ENCODE data around the gene KRT26. TPM values are rescaled to one million over a fixed set of nuclear protein-coding genes. Genes with fewer than 3 reads are reported as not detected.
"Not testable (repeated sequence)": the region's sequence is repeated elsewhere in the genome, so short reads cannot be mapped to it uniquely, and the experiment has no call there.

The KRT26 gene
- total RNA-seq, 1 donor from 2014 or later = not detected

- H3K27me3 ChIP-seq (ENCODE audit: control insufficient read depth in 3 of 3, insufficient read depth in 3 of 3, low read length in 3 of 3) = peaks cover 7 to 15% (median 15%) of the 10 kb centered on the region in 3 donors
- not testable (repeated sequence) for H3K4me1 ChIP-seq (ENCODE audit: control insufficient read depth in 3 of 3, insufficient read depth in 3 of 3, low read length in 3 of 3); H3K4me3 ChIP-seq (ENCODE audit: low read length in 3 of 3); H3K27ac ChIP-seq (ENCODE audit: low read depth, low read length); H3K9me3 ChIP-seq (ENCODE audit: control insufficient read depth in 3 of 3, low read length in 3 of 3); H3K9ac ChIP-seq (ENCODE audit: low read depth in 1 of 3, low read length in 3 of 3); H3K36me3 ChIP-seq (ENCODE audit: control insufficient read depth in 3 of 3, insufficient read depth in 3 of 3, low read length in 3 of 3)
Observed at GRCh38 chr17:40814657-40815056, 42.7 kb upstream of the KRT26 start.

DNA sequence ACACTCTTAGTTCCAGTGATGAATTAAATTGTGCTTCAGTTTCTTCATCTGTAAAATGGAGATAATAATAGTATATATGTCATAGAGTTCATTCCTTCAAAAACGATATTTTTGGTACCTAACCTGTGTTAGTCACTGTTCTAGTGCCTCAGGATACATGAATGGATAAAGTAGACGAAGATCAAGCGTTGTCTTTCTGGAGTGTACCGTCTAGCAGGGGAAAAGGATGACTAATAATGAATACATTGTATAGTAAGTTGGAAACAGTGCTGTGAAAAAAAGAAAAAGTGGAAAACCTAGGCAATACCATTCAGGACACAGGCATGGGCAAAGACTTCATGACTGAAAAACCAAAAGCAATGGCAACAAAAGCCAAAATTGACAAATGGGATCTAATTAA lies 41.8 kb upstream of the KRT26 start:
- Histone ChIP-seq H3K4me1 (ENCODE audit: control insufficient read depth in 3 of 3, insufficient read depth in 3 of 3, low read length in 3 of 3) (peaks cover 0 to 6% (median 3%) of the 10 kb centered on the region in 3 donors), H3K4me3 (ENCODE audit: low read length in 3 of 3) (no peak overlapping the region), H3K27me3 (ENCODE audit: control insufficient read depth in 3 of 3, insufficient read depth in 3 of 3, low read length in 3 of 3) (peaks cover 7 to 17% (median 17%) of the 10 kb centered on the region in 3 donors), H3K27ac (ENCODE audit: low read depth, low read length) (no peak overlapping the region), H3K9me3 (ENCODE audit: control insufficient read depth in 3 of 3, low read length in 3 of 3) (no peaks in the 10 kb centered on the region), H3K36me3 (ENCODE audit: control insufficient read depth in 3 of 3, insufficient read depth in 3 of 3, low read length in 3 of 3) (peaks cover 5 to 6% (median 6%) of the 10 kb centered on the region in 3 donors), H3K9ac (ENCODE audit: low read depth in 1 of 3, low read length in 3 of 3) (no peak overlapping the region)

DNA sequence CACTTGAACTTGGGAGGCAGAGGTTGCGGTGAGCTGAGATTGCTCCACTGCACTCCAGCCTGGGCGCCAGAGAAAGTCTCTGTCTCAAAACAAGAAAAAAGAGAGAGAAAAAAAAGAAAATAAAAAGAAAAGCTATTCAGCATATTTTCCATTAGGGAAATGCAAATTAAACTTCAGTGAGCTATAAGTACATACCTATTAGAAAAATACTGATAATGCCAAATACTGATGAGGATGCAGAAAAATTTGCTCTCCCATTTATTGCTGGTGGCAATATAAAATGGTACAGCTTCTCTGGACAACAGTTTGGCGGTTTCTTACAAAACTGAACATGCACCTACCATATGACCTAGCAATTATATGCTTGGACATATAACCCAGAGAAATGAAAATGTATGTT lies 40.6 kb upstream of the KRT26 start:
- peaks cover 5 to 6% (median 6%) of the 10 kb centered on the region in 3 donors for H3K36me3 ChIP-seq (ENCODE audit: control insufficient read depth in 3 of 3, insufficient read depth in 3 of 3, low read length in 3 of 3)
- no peaks in the 10 kb centered on the region for H3K9me3 ChIP-seq (ENCODE audit: control insufficient read depth in 3 of 3, low read length in 3 of 3)
- peaks cover 7 to 19% (median 19%) of the 10 kb centered on the region in 3 donors for H3K27me3 ChIP-seq (ENCODE audit: control insufficient read depth in 3 of 3, insufficient read depth in 3 of 3, low read length in 3 of 3)

GRCh38 chr17:40810494-40810893 lies 38.5 kb upstream of the KRT26 start:
- Histone ChIP-seq H3K27ac (ENCODE audit: low read depth, low read length) (no peak overlapping the region), H3K36me3 (ENCODE audit: control insufficient read depth in 3 of 3, insufficient read depth in 3 of 3, low read length in 3 of 3) (no peaks in the 10 kb centered on the region), H3K27me3 (ENCODE audit: control insufficient read depth in 3 of 3, insufficient read depth in 3 of 3, low read length in 3 of 3) (peaks cover 25 to 39% (median 36%) of the 10 kb centered on the region in 3 donors), H3K4me3 (ENCODE audit: low read length in 3 of 3) (no peak overlapping the region), H3K9ac (ENCODE audit: low read depth in 1 of 3, low read length in 3 of 3) (no peak overlapping the region), H3K4me1 (ENCODE audit: control insufficient read depth in 3 of 3, insufficient read depth in 3 of 3, low read length in 3 of 3) (no peaks in the 10 kb centered on the region), H3K9me3 (ENCODE audit: control insufficient read depth in 3 of 3, low read length in 3 of 3) (no peaks in the 10 kb centered on the region)

More for the DNA sequence above, 40.6 kb upstream of the KRT26 start:
- no peak overlapping the region for H3K27ac ChIP-seq (ENCODE audit: low read depth, low read length)
- no peak overlapping the region for H3K9ac ChIP-seq (ENCODE audit: low read depth in 1 of 3, low read length in 3 of 3)
- no peak overlapping the region for H3K4me3 ChIP-seq (ENCODE audit: low read length in 3 of 3)
- peaks cover 0 to under 1% (median 0%) of the 10 kb centered on the region in 3 donors for H3K4me1 ChIP-seq (ENCODE audit: control insufficient read depth in 3 of 3, insufficient read depth in 3 of 3, low read length in 3 of 3)

DNA sequence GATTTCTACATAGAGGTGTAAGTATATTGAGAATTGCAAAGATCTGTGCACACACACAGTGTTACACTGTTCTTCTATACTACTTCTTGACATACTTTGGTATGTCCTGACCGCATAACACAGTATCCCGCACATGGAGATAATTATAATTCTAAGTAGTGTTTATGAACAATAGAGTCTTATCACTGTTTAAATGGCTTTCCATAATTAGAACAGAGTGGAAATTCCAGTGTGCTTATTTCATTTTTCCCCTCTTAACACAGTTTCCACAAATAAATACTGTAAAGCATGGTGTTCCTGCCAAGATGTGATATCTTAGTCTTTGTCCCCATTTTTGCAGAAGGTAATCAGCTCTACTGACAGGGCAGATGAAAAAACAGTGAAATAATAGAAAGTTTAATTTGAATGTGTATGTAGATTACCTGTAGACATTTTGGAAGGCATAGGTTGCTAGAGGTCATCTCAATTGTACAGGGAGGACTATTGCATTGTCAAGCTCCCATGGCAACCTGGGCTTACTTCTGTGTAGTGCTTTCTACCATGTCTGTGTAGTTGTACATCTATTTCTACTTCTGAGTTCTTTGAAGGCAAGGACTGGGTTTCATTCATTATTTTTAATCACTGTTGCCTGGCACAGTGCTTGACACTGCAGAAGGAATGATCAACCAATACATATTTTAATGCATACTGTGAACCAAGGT lies 37.9 kb upstream of the KRT26 start:
- no peaks in the 10 kb centered on the region for H3K36me3 ChIP-seq (ENCODE audit: control insufficient read depth in 3 of 3, insufficient read depth in 3 of 3, low read length in 3 of 3)
- no peak overlapping the region for H3K4me3 ChIP-seq (ENCODE audit: low read length in 3 of 3)
- peaks cover 0 to 2% (median 0%) of the 10 kb centered on the region in 3 donors for H3K9me3 ChIP-seq (ENCODE audit: control insufficient read depth in 3 of 3, low read length in 3 of 3)
- H3K27ac ChIP-seq (ENCODE audit: low read depth, low read length) = no peak overlapping the region
- peaks cover 31 to 41% (median 39%) of the 10 kb centered on the region in 3 donors for H3K27me3 ChIP-seq (ENCODE audit: control insufficient read depth in 3 of 3, insufficient read depth in 3 of 3, low read length in 3 of 3)
- H3K9ac ChIP-seq (ENCODE audit: low read depth in 1 of 3, low read length in 3 of 3) = no peak overlapping the region
- no peaks in the 10 kb centered on the region for H3K4me1 ChIP-seq (ENCODE audit: control insufficient read depth in 3 of 3, insufficient read depth in 3 of 3, low read length in 3 of 3)

DNA sequence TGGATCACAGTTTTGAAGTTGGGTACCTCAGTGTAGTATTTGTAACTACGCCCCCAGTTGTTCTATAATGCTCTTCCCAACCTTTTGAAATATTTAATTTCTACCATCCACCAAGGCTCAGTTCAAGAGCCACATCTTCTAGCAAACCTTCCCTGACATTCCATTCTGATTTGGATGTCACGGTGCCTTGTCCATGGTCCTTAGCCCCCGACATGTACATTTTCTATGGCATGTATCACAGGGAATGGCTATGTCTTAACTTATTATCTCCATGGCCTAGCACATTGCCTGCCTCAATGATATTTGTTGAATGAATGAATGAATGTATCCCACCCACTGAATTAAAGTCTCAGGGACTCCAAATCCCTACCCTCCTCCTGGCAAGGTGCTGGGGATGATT lies 34.1 kb upstream of the KRT26 start:
- Histone ChIP-seq H3K27me3 (ENCODE audit: control insufficient read depth in 3 of 3, insufficient read depth in 3 of 3, low read length in 3 of 3) (peaks cover 36 to 46% (median 43%) of the 10 kb centered on the region in 3 donors), H3K4me1 (ENCODE audit: control insufficient read depth in 3 of 3, insufficient read depth in 3 of 3, low read length in 3 of 3) (no peaks in the 10 kb centered on the region), H3K27ac (ENCODE audit: low read depth, low read length) (no peak overlapping the region), H3K36me3 (ENCODE audit: control insufficient read depth in 3 of 3, insufficient read depth in 3 of 3, low read length in 3 of 3) (no peaks in the 10 kb centered on the region), H3K4me3 (ENCODE audit: low read length in 3 of 3) (no peak overlapping the region), H3K9me3 (ENCODE audit: control insufficient read depth in 3 of 3, low read length in 3 of 3) (peaks cover 0 to 2% (median 0%) of the 10 kb centered on the region in 3 donors), H3K9ac (ENCODE audit: low read depth in 1 of 3, low read length in 3 of 3) (no peak overlapping the region)

GRCh38 chr17:40803617-40804082 lies 31.6 kb upstream of the KRT26 start:
- H3K4me3 ChIP-seq (ENCODE audit: low read length in 3 of 3) = no peak overlapping the region
- peaks cover 0 to 2% (median 0%) of the 10 kb centered on the region in 3 donors for H3K9me3 ChIP-seq (ENCODE audit: control insufficient read depth in 3 of 3, low read length in 3 of 3)
- no peak overlapping the region for H3K27ac ChIP-seq (ENCODE audit: low read depth, low read length)
- no peaks in the 10 kb centered on the region for H3K4me1 ChIP-seq (ENCODE audit: control insufficient read depth in 3 of 3, insufficient read depth in 3 of 3, low read length in 3 of 3)
- H3K27me3 ChIP-seq (ENCODE audit: control insufficient read depth in 3 of 3, insufficient read depth in 3 of 3, low read length in 3 of 3) = peaks cover 35 to 47% (median 40%) of the 10 kb centered on the region in 3 donors
- H3K36me3 ChIP-seq (ENCODE audit: control insufficient read depth in 3 of 3, insufficient read depth in 3 of 3, low read length in 3 of 3) = no peaks in the 10 kb centered on the region
- H3K9ac ChIP-seq (ENCODE audit: low read depth in 1 of 3, low read length in 3 of 3) = no peak overlapping the region

DNA sequence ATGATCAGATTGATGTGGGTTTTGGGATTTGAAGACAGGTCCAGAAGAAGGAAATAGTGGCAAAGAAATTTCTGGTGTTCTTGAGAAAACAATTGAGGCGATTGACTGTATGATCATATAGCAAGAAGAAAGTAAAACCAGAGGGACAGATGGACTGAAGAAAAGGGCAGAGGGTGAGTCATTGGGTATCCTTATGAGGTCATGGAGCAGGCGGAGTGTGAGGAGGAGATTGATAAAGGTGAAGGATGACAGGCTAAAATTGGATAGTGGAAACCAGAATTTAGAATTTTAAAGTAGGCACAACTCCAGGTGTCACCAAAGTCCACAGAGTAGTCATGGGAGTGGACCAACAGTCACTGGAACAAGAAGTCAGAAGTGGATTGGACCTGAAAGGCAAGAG lies 29.2 kb upstream of the KRT26 start:
- H3K36me3 ChIP-seq (ENCODE audit: control insufficient read depth in 3 of 3, insufficient read depth in 3 of 3, low read length in 3 of 3) = no peaks in the 10 kb centered on the region
- H3K4me3 ChIP-seq (ENCODE audit: low read length in 3 of 3) = no peak overlapping the region
- peaks cover 29 to 37% (median 35%) of the 10 kb centered on the region in 3 donors for H3K27me3 ChIP-seq (ENCODE audit: control insufficient read depth in 3 of 3, insufficient read depth in 3 of 3, low read length in 3 of 3)
- H3K4me1 ChIP-seq (ENCODE audit: control insufficient read depth in 3 of 3, insufficient read depth in 3 of 3, low read length in 3 of 3) = no peaks in the 10 kb centered on the region
- H3K27ac ChIP-seq (ENCODE audit: low read depth, low read length) = no peak overlapping the region
- no peak overlapping the region for H3K9ac ChIP-seq (ENCODE audit: low read depth in 1 of 3, low read length in 3 of 3)
- peaks cover 0 to 2% (median 0%) of the 10 kb centered on the region in 3 donors for H3K9me3 ChIP-seq (ENCODE audit: control insufficient read depth in 3 of 3, low read length in 3 of 3)

DNA sequence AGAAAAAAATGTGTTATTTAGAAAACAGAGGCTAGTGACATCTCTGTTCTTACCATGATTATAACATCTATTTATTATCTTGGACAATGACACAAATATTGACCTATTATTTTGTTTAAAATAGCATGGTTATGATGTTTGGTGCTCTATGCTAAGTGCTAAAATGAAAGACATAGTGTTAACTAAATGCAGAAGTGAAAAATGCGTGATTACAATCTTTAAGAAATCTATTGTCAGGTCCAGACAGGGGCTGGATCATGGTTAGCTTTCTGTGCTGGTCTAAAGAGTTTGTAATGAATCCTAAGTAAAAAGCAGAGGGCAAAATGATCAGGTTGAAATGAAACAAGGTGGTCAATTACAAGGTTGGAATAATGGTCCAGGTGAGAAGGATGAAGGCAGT lies 28.4 kb upstream of the KRT26 start:
- Histone ChIP-seq H3K4me3 (ENCODE audit: low read length in 3 of 3) (no peak overlapping the region), H3K27me3 (ENCODE audit: control insufficient read depth in 3 of 3, insufficient read depth in 3 of 3, low read length in 3 of 3) (peaks cover 25 to 36% (median 32%) of the 10 kb centered on the region in 3 donors), H3K9ac (ENCODE audit: low read depth in 1 of 3, low read length in 3 of 3) (no peak overlapping the region), H3K27ac (ENCODE audit: low read depth, low read length) (no peak overlapping the region), H3K4me1 (ENCODE audit: control insufficient read depth in 3 of 3, insufficient read depth in 3 of 3, low read length in 3 of 3) (no peaks in the 10 kb centered on the region), H3K9me3 (ENCODE audit: control insufficient read depth in 3 of 3, low read length in 3 of 3) (peaks cover 0 to 2% (median 0%) of the 10 kb centered on the region in 3 donors), H3K36me3 (ENCODE audit: control insufficient read depth in 3 of 3, insufficient read depth in 3 of 3, low read length in 3 of 3) (no peaks in the 10 kb centered on the region)

DNA sequence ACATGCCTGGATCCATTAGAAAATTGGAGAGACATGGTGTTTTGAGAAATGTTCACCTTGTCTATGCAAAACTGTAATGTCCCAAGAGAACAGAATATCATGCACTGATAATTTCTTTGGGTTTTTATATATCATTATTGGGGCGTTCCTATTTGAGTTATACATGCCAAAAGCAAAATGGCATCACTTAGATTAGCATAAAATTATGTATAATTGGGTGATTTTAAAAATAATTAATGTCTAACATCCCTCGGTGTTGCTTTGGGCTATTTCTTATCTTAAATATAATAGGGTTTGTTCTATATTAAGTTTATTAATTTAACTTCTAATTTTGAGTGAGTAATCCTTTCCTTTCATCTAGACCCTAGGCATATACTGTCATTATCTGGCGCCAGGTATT lies 27.9 kb upstream of the KRT26 start, which contains the start of gene KRT28:
Gene KRT28 (minus strand): TSS at position 101 of the 400 bp plus-strand sequence. CDS start 66 bp downstream, at position 35.
- no peaks in the 10 kb centered on the region for H3K36me3 ChIP-seq (ENCODE audit: control insufficient read depth in 3 of 3, insufficient read depth in 3 of 3, low read length in 3 of 3)
- no peaks in the 10 kb centered on the region for H3K9me3 ChIP-seq (ENCODE audit: control insufficient read depth in 3 of 3, low read length in 3 of 3)
- H3K27me3 ChIP-seq (ENCODE audit: control insufficient read depth in 3 of 3, insufficient read depth in 3 of 3, low read length in 3 of 3) = peaks cover 29 to 38% (median 30%) of the 10 kb centered on the region in 3 donors
- H3K27ac ChIP-seq (ENCODE audit: low read depth, low read length) = no peak within 1 kb of the TSS
- H3K9ac ChIP-seq (ENCODE audit: low read depth in 1 of 3, low read length in 3 of 3) = no peak within 1 kb of the TSS
- no peaks in the 10 kb centered on the region for H3K4me1 ChIP-seq (ENCODE audit: control insufficient read depth in 3 of 3, insufficient read depth in 3 of 3, low read length in 3 of 3)
- no peak within 1 kb of the TSS for H3K4me3 ChIP-seq (ENCODE audit: low read length in 3 of 3)
